HG03565 (cell line): ENCODE results near the gene TSTD2.
A peak's percentile ranks its signal among the peaks of the same experiment; 100 is the strongest.

ENCODE experiments used
- ATAC-seq: cut with Tn5 transposase; IDR thresholded peaks from one replicate; pipeline ENCODE4 v1.9.1; 2021; ENCODE audit warnings: mild to moderate bottlenecking, moderate library complexity; ENCODE audit not compliant: unreplicated experiment

The TSTD2 gene

GRCh38 chr9:97632985-97633858 lies at the start of gene TSTD2, which contains the start of gene NCBP1:
Gene TSTD2 (minus strand): TSS chr9:97633368. CDS start chr9:97627562, 5,806 bp downstream.
Gene NCBP1 (plus strand): TSS chr9:97633821. CDS start chr9:97633882, 61 bp downstream.
- peak; percentile 72 for ATAC-seq

GRCh38 chr9:97682242-97682641 lies 49.1 kb upstream of the TSTD2 start:
- ATAC-seq, result no peak

GRCh38 chr9:97675655-97676054 lies 42.5 kb upstream of the TSTD2 start:
- no peak for ATAC-seq

- no peak for ATAC-seq
Observed at GRCh38 chr9:97673922-97674321, 40.8 kb upstream of the TSTD2 start.

GRCh38 chr9:97672403-97672802 lies 39.2 kb upstream of the TSTD2 start:
- ATAC-seq, result no peak

- no peak for ATAC-seq
Observed at GRCh38 chr9:97670586-97670985, 37.4 kb upstream of the TSTD2 start.

- ATAC-seq, result no peak
Observed at GRCh38 chr9:97668485-97668884, 35.3 kb upstream of the TSTD2 start.

- ATAC-seq, result no peak
Observed at GRCh38 chr9:97666907-97667686, 33.9 kb upstream of the TSTD2 start.

- no peak for ATAC-seq
Observed at GRCh38 chr9:97665742-97666141, 32.6 kb upstream of the TSTD2 start.

- ATAC-seq, result no peak
Observed at GRCh38 chr9:97660847-97661246, 27.7 kb upstream of the TSTD2 start.

- no peak for ATAC-seq
Observed at GRCh38 chr9:97660340-97660739, 27.2 kb upstream of the TSTD2 start.

- no peak for ATAC-seq
Observed at GRCh38 chr9:97659771-97660170, 26.6 kb upstream of the TSTD2 start.

GRCh38 chr9:97658707-97659106 lies 25.5 kb upstream of the TSTD2 start:
- no peak for ATAC-seq

GRCh38 chr9:97651646-97652045 lies 18.5 kb upstream of the TSTD2 start:
- no peak for ATAC-seq

GRCh38 chr9:97647996-97648395 lies 14.8 kb upstream of the TSTD2 start:
- no peak for ATAC-seq

- ATAC-seq, result no peak
Observed at GRCh38 chr9:97645720-97646119, 12.6 kb upstream of the TSTD2 start.

- ATAC-seq, result no peak
Observed at GRCh38 chr9:97640325-97640724, 7.2 kb upstream of the TSTD2 start.

GRCh38 chr9:97638666-97639065 lies 5.5 kb upstream of the TSTD2 start:
- no peak for ATAC-seq

- no peak for ATAC-seq
Observed at GRCh38 chr9:97636903-97637302, 3.7 kb upstream of the TSTD2 start.

- no peak for ATAC-seq
Observed at GRCh38 chr9:97635026-97635425, 1.9 kb upstream of the TSTD2 start.

- ATAC-seq, result no peak
Observed at GRCh38 chr9:97633859-97634490, 807 bp upstream of the TSTD2 start.
